Omental fat pad (tissue), 4 donors: ENCODE results near the gene EVX1. TPM values are rescaled to one million over a fixed set of nuclear protein-coding genes. Genes with fewer than 3 reads are reported as not detected.

Source experiments
- ATAC-seq: fragments of 150-250 bp; one replicate; pipeline ENCODE4 v1.9.1; 2016; ENCODE audit warnings: mild to moderate bottlenecking, moderate library complexity; ENCODE audit not compliant: low FRiP score
- DNase-seq: peaks from one replicate; pipeline ENCODE4 v3.0.0-alpha.2; 2019; ENCODE audit warnings: low spot score
- CTCF ChIP-seq, 3 donors: fragments of 450-650 bp; IDR thresholded peaks; one replicate each; pipeline ENCODE4 v1.5.1; 2016 to 2017; ENCODE audit warnings: antibody characterized with exemption in 3 of 3, mild to moderate bottlenecking in 3 of 3, moderate library complexity in 2 of 3
- total RNA-seq, 4 donors: library from RNA; depleted of rRNA; stranded (reverse); fragments of >200 nt; gene quantifications; one replicate each; pipeline ENCODE4 v1.1.0, GENCODE V29; 2016

EVX1 gene
- total RNA-seq, 4 donors from 2014 or later = not detected

- DNase-seq (no peak), ATAC-seq (no peak)
- no peak for TF ChIP-seq CTCF (IDR thresholded peaks at IDR 0.05)
These were observed 41.0 kb upstream of the EVX1 start for GRCh38 chr7:27201580-27202017.

- no peak for DNase-seq
- no peak for TF ChIP-seq CTCF (IDR thresholded peaks at IDR 0.05)
- ATAC-seq = no peak
These were observed 40.4 kb upstream of the EVX1 start for GRCh38 chr7:27202018-27202861.

- TF ChIP-seq CTCF (IDR thresholded peaks at IDR 0.05) = no peak
- ATAC-seq = no peak
- DNase-seq = no peak
These were observed 39.8 kb upstream of the EVX1 start for GRCh38 chr7:27202862-27203134.

GRCh38 chr7:27203365-27203953 is 39.1 kb upstream of the EVX1 start:
- ATAC-seq (no peak), DNase-seq (no peak)
- TF ChIP-seq CTCF (IDR thresholded peaks at IDR 0.05) = no peak

- no peak for ATAC-seq
- no peak for DNase-seq
- no peak for TF ChIP-seq CTCF (IDR thresholded peaks at IDR 0.05)
These were observed 38.5 kb upstream of the EVX1 start for GRCh38 chr7:27203964-27204594.

GRCh38 chr7:27204851-27205322 is 37.7 kb upstream of the EVX1 start:
- ATAC-seq (no peak), DNase-seq (no peak)
- no peak for TF ChIP-seq CTCF (IDR thresholded peaks at IDR 0.05)
